Activated B cell treated with CpG ODN at 0.5 μM for 24 hours (primary cell): ENCODE results near the gene CDC42EP4. TPM values are rescaled to one million over a fixed set of nuclear protein-coding genes. Genes with fewer than 3 reads are reported as not detected.

Experiments
- ATAC-seq: fragments of 200-7000 bp; cut with Tn5 transposase; one replicate; pipeline ENCODE4 v1.10.0; 2021; ENCODE audit warnings: low read depth, mild to moderate bottlenecking, moderate library complexity
- CTCF ChIA-PET: fragments of 350-600 bp; sonication (Branson Sonifier 250); formaldehyde crosslinking; loops from one replicate; lab custom pipeline; 2021; ENCODE audit warnings: antibody characterized with exemption; lab: Charles Lee
- POLR2A ChIA-PET: fragments of 350-600 bp; sonication (Branson Sonifier 250); formaldehyde crosslinking; loops from one replicate; lab custom pipeline; 2021; ENCODE audit warnings: antibody characterized with exemption; lab: Charles Lee
- DNase-seq: peaks from one replicate; pipeline ENCODE4 v3.0.0; 2022
- H3K27ac Mint-ChIP-seq: one replicate; pipeline ENCODE4 v1.8.0; 2020; ENCODE audit warnings: mixed read lengths
- H3K27me3 Mint-ChIP-seq: one replicate; pipeline ENCODE4 v1.8.0; 2021; ENCODE audit warnings: mixed read lengths
- H3K36me3 Mint-ChIP-seq: one replicate; pipeline ENCODE4 v1.8.0; 2021; ENCODE audit warnings: low read depth, mixed read lengths
- H3K4me1 Mint-ChIP-seq: one replicate; pipeline ENCODE4 v1.8.0; 2021; ENCODE audit warnings: mixed read lengths
- H3K4me3 Mint-ChIP-seq: one replicate; pipeline ENCODE4 v1.8.0; 2020; ENCODE audit warnings: mild to moderate bottlenecking, mixed read lengths
- H3K9me3 Mint-ChIP-seq: one replicate; pipeline ENCODE4 v1.8.0; 2020; ENCODE audit warnings: mixed read lengths
- CTCF ChIP-seq: fragments of 200-600 bp; IDR thresholded peaks from one replicate; pipeline ENCODE4 v1.8.0; 2022; ENCODE audit warnings: antibody characterized with exemption, mild to moderate bottlenecking
- intact Hi-C: fragments of 100-400 bp; cut with micrococcal nuclease; formaldehyde crosslinking; loops from one replicate; pipeline ENCODE4 v1.15.1; 2024
- total RNA-seq: library from RNA; stranded (reverse); gene quantifications from 2 replicates; pipeline ENCODE4 v1.2.3, GENCODE V29; 2022

The CDC42EP4 gene
- total RNA-seq, 1 donor from 2014 or later = 0.95 TPM

- no peak for ATAC-seq
- H3K27ac Mint-ChIP-seq = no peak overlapping the region
- H3K27me3 Mint-ChIP-seq = no peaks in the 10 kb centered on the region
- TF ChIP-seq CTCF = no peak
- H3K4me1 Mint-ChIP-seq = no peaks in the 10 kb centered on the region
- peaks cover 1% of the 10 kb centered on the region for H3K36me3 Mint-ChIP-seq
- DNase-seq = no peak
- no peaks in the 10 kb centered on the region for H3K9me3 Mint-ChIP-seq
- H3K4me3 Mint-ChIP-seq = no peak overlapping the region
- POLR2A ChIA-PET = no interaction called here
- CTCF ChIA-PET = no interaction called here
- intact Hi-C loops = no loop called here
Observed at GRCh38 chr17:73338566-73339197, 26.9 kb upstream of the CDC42EP4 start.

DNA sequence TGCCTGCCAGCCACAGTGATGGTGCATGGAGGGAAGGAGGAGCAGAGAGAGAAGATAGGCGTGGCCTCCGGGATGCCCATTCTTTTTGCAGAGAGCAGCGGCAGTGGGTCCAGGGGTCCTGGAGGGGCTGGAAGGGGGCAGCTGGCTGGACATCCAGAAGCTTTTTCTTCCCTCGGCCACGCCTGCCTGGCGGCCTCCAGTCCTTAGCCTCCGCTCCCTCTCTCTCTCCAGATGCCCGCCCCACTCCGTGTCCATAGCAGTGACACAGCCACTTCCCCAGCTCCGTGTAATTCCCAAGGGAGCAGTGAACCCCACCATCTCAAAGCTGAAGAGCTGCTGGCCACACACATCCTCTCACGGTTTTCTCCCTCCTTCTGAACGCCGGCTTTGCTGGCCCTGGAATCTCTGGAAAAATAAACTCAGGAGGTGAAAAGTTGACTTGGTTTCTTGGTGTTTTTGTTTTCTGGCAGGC lies 26.3 kb upstream of the CDC42EP4 start:
- Mint-ChIP-seq H3K4me3 (no peak overlapping the region), H3K4me1 (no peaks in the 10 kb centered on the region), H3K27me3 (no peaks in the 10 kb centered on the region), H3K36me3 (peaks cover 1% of the 10 kb centered on the region), H3K9me3 (no peaks in the 10 kb centered on the region), H3K27ac (no peak overlapping the region)
- ChIA-PET POLR2A (no interaction called here), CTCF (no interaction called here)
- intact Hi-C loops = no loop called here
- TF ChIP-seq CTCF = no peak
- ATAC-seq (no peak), DNase-seq (no peak)

- Mint-ChIP-seq H3K27ac (no peak overlapping the region), H3K36me3 (peaks cover 1% of the 10 kb centered on the region), H3K9me3 (no peaks in the 10 kb centered on the region), H3K4me3 (no peak overlapping the region), H3K27me3 (no peaks in the 10 kb centered on the region), H3K4me1 (no peaks in the 10 kb centered on the region)
- DNase-seq = no peak
- no peak for ATAC-seq
- no peak for TF ChIP-seq CTCF
- ChIA-PET POLR2A (no interaction called here), CTCF (no interaction called here)
- intact Hi-C loops = no loop called here
Observed at GRCh38 chr17:73337330-73337710, 25.5 kb upstream of the CDC42EP4 start.

DNA sequence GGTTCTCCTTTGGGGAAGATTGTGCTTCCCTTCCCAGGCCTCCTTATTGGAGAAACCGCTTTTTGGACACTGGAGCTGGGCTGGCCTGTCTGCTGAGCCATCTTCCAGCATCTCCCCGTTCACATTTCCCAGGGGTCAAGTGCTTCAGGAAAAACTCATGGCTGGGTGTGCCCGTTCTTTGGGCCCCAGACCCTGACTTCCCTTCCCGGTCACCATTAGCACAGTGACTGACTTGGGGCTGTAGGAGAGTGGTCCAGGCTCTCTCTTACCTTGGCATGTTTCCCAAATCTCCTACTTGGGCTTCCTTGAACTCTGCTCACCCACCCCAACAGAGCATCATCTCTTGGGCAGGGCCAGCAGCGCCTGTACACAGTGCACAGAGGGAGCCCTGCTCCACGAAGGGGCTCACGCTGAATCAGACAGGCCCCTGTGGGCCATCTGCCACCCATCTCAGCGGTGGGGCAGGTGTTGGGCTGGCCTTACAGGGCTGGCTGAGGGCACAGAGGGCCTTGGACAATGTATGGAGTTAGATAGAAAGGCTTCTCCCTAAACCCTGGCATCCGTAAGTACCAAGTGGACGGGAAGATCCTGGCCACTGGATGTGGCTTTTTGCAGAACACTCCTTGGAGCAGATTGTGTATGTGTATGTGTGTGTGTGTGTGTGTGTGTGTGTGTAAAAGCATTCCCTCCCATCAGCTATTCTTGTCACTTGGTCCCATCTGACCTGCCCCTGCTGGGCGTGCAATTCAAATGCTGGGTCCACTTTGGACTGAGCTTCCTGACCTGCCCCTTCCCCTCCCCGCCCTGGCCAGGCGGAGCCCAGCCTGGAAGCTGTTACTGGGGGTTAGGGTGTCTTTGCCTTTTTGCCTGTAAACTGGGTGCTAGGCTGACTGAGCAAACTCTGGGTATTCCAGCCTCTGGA lies 24.9 kb upstream of the CDC42EP4 start:
- POLR2A ChIA-PET = interaction anchor here (0.7 kb wide), 1 partner anchor 57 kb away, joined by 7 read pairs; no protein-coding TSS in a partner anchor
- DNase-seq = no peak
- H3K27ac Mint-ChIP-seq = no peak overlapping the region
- no peaks in the 10 kb centered on the region for H3K27me3 Mint-ChIP-seq
- CTCF ChIA-PET = no interaction called here
- H3K4me1 Mint-ChIP-seq = no peaks in the 10 kb centered on the region
- peaks cover 1% of the 10 kb centered on the region for H3K36me3 Mint-ChIP-seq
- intact Hi-C loops = no loop called here
- ATAC-seq = no peak
- H3K9me3 Mint-ChIP-seq = no peaks in the 10 kb centered on the region
- TF ChIP-seq CTCF = no peak
- H3K4me3 Mint-ChIP-seq = no peak overlapping the region
